ENCODE data around the gene MMP19. TPM values are rescaled to one million over a fixed set of nuclear protein-coding genes. Genes with fewer than 3 reads are reported as not detected.

The MMP19 gene
- total RNA-seq, 1 donor from 2014 or later, result 0.53 TPM

GRCh38 chr12:55823419-55823818, 19.3 kb downstream of the MMP19 start:
- DNase-seq (ENCODE audit: low read depth) (no peak), FAIRE-seq (no peak)
- Histone ChIP-seq H3K4me3 (ENCODE audit: low read depth, low read length) (no peak overlapping the region), H3K27me3 (ENCODE audit: control insufficient read depth, insufficient read depth, low read length) (no peaks in the 10 kb centered on the region), H3K36me3 (ENCODE audit: control insufficient read depth, insufficient read depth, low read length) (peaks cover 20% of the 10 kb centered on the region)
- TF ChIP-seq CTCF (IDR thresholded peaks at IDR 0.05; ENCODE audit: insufficient read depth, low read length, severe bottlenecking), result no peak

DNA sequence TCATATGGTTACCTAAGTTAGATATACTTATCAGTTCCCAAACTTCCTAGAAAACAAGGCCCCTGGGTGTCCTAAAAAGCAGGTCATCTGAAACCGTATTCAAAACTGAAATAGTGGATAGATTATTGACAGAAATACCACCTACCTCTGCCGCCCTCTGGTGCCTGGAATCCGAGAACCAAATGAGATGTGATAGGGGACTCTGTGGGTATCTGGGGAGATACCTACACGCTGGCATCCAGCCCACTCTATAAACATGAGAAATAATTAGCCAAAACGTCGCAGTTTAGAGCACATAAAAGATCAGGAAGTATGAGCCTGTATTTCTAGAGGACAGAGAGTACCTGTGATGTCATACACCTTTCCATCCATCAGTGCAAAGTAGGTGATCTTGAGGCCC, 20.5 kb downstream of the MMP19 start:
- DNase-seq (ENCODE audit: low read depth), result peak; percentile 28
- FAIRE-seq, result no peak

GRCh38 chr12:55820679-55821078, 22.1 kb downstream of the MMP19 start:
- peak; percentile 14 for TF ChIP-seq CTCF (IDR thresholded peaks at IDR 0.05; ENCODE audit: insufficient read depth, low read length, severe bottlenecking)
- peaks cover 19% of the 10 kb centered on the region for H3K36me3 ChIP-seq (ENCODE audit: control insufficient read depth, insufficient read depth, low read length)
- DNase-seq (ENCODE audit: low read depth) (no peak), FAIRE-seq (no peak)
- H3K4me3 ChIP-seq (ENCODE audit: low read depth, low read length), result no peak overlapping the region
- H3K27me3 ChIP-seq (ENCODE audit: control insufficient read depth, insufficient read depth, low read length), result no peaks in the 10 kb centered on the region

More for the DNA sequence above, 20.5 kb downstream of the MMP19 start:
- no peaks in the 10 kb centered on the region for H3K27me3 ChIP-seq (ENCODE audit: control insufficient read depth, insufficient read depth, low read length)
- peaks cover 20% of the 10 kb centered on the region for H3K36me3 ChIP-seq (ENCODE audit: control insufficient read depth, insufficient read depth, low read length)
- no peak overlapping the region for H3K4me3 ChIP-seq (ENCODE audit: low read depth, low read length)
- TF ChIP-seq CTCF (IDR thresholded peaks at IDR 0.05; ENCODE audit: insufficient read depth, low read length, severe bottlenecking), result peak; percentile 48

- FAIRE-seq, result no peak
- Histone ChIP-seq H3K27me3 (ENCODE audit: control insufficient read depth, insufficient read depth, low read length) (no peaks in the 10 kb centered on the region), H3K4me3 (ENCODE audit: low read depth, low read length) (peak overlapping the region; percentile 92), H3K36me3 (ENCODE audit: control insufficient read depth, insufficient read depth, low read length) (peaks cover 21% of the 10 kb centered on the region)
- TF ChIP-seq CTCF (IDR thresholded peaks at IDR 0.05; ENCODE audit: insufficient read depth, low read length, severe bottlenecking), result no peak
- no peak for DNase-seq (ENCODE audit: low read depth)
These were observed 23.9 kb downstream of the MMP19 start for GRCh38 chr12:55818886-55819285.

- FAIRE-seq (no peak), DNase-seq (ENCODE audit: low read depth) (no peak)
- Histone ChIP-seq H3K27me3 (ENCODE audit: control insufficient read depth, insufficient read depth, low read length) (no peaks in the 10 kb centered on the region), H3K36me3 (ENCODE audit: control insufficient read depth, insufficient read depth, low read length) (peaks cover 21% of the 10 kb centered on the region), H3K4me3 (ENCODE audit: low read depth, low read length) (peak overlapping the region; percentile 92)
- TF ChIP-seq CTCF (IDR thresholded peaks at IDR 0.05; ENCODE audit: insufficient read depth, low read length, severe bottlenecking), result no peak
These were observed 24.5 kb downstream of the MMP19 start for GRCh38 chr12:55818140-55818728.
